Dermis blood vessel endothelial cell (primary cell): ENCODE results near the gene PSMG2. TPM values are rescaled to one million over a fixed set of nuclear protein-coding genes. Genes with fewer than 3 reads are reported as not detected.
A peak's percentile ranks its signal among the peaks of the same experiment; 100 is the strongest.

Experiments used
- DNase-seq: peaks from one replicate; pipeline ENCODE4 v3.0.0; 2010
- total RNA-seq: library from RNA; depleted of rRNA; stranded (reverse); fragments of >200 nt; gene quantifications from 2 replicates; pipeline ENCODE4 v1.2.3, GENCODE V29; 2014

The PSMG2 gene
- total RNA-seq, 1 donor from 2014 or later = 79.0 TPM

DNA sequence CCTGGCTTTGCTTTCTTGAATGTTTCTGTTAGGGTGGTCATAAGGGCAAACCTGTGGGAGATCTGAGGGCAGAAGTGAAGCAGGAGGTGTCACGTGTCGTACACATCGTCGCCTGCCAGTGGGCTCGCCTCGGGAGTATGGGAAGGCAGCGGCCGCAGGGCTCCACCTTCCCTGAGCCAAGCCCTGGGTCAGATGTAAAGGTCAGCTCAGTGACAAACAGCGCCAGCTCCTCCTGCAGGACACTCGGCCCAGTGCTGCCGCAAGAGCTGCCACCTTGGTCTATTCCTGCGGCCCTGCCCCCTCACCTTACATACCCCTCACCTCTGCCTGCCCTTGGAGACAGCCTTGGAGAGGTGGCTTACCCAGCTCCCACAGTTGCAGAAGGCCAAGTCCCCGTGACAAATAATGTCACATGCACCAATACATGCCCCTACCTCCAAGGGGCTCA, 64.2 kb downstream of the PSMG2 start:
- no peak for DNase-seq

DNA sequence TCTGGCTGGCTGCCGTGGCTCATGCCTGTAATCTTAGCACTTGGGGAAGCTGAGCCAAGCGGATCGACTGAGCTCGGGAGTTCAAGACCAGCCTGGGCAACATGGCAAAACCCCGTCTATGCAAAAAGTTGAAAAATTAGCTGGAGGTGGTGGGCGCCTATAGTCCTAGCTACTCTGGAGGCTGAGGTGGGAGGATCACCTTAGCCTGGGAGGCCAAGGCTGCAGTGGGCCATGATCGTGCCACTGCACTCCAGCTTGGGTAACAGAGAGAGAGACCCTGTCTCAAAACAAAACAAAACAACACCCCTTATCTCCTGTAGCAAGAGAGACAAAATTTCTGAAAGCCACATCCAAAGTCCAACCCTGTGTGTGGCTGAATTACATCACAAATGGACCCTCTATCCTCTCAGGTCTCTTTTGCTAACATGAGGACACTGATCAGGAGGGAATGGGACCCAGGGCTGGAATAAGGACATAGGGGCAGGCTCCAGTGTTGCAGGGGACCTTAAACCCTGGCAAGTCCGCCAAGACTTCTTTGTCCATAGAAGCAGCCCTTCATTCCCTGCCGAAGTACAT, 64.8 kb downstream of the PSMG2 start:
- DNase-seq = no peak

DNA sequence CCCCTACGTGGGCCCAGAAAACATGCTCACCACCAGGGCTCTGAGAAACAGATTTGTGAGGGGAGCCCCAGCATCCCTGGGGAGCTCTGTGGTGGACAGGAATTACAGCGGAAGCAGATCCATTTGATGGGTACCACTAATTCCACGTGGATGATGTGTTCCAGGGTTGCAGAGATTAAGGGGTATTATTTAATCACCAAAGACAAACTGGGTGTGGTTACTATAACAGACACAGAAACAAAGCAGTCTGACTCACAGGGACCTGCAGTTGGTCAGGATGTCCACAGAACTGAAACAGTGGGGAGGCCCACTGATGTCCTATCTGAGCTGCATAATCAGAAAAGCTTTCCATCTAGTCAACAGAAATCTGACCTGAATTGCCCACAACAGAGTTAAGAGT, 65.8 kb downstream of the PSMG2 start:
- peak; percentile 6 for DNase-seq

DNA sequence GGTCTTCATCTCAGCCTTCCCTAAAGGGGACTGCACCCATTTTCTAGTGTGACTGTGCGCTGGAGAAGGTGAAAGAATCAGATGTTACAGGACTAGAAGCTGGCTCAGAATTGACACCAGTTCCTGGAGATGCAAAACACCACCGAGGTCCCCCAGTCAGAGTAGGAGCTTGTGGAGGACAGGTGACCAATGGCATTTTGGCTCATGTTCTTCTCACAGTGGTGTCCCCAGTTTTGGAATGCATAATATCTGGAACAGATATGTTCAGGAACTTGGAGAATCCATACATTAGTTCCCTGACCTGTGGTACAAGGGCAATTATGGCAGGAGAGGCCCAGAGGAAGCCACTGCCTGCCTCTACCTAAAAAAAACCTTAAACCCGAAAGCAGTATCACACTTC, 66.3 kb downstream of the PSMG2 start:
- DNase-seq = no peak

DNA sequence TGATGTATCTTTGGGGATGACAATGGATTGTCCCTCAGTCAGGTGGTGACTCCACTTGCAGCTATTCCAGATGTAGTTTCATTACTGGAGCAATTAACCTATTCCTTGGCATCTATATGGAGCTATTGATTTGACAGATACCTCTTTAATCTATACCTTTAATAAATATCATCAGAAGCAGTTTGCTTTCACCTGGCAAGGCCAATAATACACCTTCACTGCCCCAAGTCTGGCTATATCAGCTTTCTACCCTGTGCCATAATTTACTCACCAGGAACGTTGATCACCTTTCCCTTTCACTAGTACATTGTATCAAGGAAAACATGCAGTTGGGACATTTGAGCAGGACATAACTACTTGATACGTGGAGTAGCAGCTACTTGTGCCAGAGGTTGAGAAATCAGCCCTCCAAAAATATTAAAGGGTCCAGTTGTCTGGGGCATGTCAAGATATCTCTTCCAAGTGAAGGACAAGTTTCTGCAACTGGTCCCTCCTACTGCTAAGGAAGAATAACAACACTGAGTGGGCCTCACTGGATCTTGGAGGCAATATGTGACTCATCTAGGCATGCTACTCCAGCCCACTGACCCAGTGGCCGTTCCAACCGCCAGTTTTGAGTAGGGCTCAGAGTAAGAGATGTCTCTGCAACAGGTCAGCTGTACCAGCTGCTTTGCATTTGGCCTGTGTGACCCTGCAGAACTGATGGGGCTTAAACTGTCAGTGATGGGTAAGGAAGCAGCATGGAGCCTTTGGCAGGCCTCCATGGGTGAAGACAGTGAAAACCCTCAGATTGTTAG, 67.0 kb downstream of the PSMG2 start:
- no peak for DNase-seq

DNA sequence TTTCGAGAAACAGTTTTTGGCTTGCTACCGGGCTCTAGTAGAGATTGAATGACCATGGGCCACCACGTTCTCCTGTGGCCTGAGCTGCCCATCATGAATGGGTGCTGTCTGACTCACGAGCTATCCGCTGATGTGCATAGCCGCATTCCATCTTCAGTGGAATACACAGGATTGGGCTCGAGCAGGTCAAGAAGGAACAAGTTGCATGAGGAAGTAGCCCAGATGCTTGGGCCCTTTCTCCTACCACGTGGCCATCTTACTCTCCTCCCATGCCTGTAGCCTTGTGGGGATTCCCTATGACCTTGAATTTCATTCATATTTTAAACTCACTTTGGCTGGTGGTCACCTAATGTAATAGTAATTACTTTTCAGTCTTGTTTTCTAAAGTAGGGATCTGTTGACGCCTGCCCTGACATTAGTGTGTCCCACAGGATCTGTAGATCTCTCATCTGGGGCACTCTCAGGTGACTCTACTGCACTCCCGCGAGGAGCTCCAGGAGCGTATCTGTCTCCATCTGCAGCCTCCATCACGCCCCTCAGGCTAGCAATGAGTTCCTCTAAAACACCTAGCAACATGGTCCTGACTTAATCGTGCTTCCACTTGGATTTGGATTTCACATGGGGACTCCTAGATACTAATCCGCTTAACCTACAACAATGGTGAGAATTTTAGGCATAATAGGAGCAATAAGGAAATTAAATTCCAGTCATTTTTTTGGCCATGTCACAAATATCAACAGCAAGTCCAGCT, 67.8 kb downstream of the PSMG2 start:
- DNase-seq = no peak

DNA sequence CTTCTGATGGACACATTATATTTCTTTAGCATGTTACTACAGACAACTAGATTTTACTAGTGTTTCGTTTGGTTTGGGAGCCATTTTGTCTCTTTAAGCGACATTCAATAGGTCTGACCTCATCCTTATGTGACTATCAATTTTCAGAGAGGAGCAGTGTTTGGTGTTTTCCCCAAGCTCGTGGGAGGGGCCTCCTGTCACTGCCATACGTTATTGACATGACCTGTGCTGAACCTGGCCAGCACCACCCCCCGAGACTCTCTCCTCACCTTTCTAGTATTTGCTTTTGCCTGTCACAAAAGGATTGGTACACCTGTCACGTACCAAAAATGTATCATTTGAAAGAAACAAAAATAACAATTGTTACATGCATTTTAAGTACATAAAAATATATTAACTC, 69.3 kb downstream of the PSMG2 start:
- no peak for DNase-seq

DNA sequence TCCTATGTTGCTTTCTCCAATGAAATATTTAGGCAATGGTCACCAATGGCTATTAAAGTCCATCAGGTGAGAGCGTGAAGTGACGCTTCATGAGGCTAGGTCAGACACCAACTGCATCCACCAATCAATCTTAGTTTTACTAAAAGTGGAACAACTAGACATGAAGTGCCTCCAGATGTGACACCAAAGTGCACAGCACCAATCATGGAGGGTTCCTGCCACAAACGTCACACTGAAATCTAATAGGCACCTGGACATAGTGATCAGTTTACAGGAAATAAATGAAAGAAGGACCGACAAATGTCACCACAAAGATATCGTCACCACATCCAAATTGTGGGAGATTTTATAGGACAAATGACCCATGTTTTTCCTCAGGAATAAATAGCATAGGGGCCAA, 70.5 kb downstream of the PSMG2 start:
- no peak for DNase-seq

DNA sequence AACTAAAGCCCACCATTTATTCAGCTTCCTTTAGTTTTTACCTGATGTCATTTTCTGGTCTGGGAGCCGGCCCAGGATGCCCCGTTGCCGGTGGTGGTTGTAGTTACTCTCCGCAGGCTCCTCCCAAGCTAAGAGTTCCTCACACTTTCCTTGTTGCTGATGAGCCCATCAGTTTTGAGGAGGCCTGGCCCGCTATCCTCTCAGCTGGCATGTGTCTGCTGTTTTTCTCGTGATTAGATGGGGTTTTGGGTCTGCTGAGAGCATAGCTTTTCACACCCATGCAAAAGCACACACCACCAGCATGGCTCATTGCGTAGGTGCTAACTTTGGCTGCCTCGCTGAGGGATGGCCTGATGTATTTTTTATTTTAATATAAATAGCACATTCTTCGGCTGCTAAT, 72.1 kb downstream of the PSMG2 start:
- DNase-seq = no peak

Other genes with a start within 250 kb of the PSMG2 start
- gene SPIRE1, start 44.9 kb upstream of the PSMG2 start, total RNA-seq = 22.5 and 25.5 TPM in 2 replicates
- 14.8 and 18.2 TPM in 2 replicates for gene CEP76, start 319 bp upstream of the PSMG2 start, total RNA-seq
- 21.3 and 31.4 TPM in 2 replicates for gene PTPN2, start 181.2 kb downstream of the PSMG2 start, total RNA-seq
- gene SEH1L, start 245.0 kb downstream of the PSMG2 start, total RNA-seq = 63.0 and 84.0 TPM in 2 replicates